Neuronal stem cell (in vitro differentiated cells): Measurements from ENCODE around the gene INPP5J.
A peak's percentile ranks its signal among the peaks of the same experiment; 100 is the strongest.

ENCODE experiments used
- DNase-seq: peaks from one replicate; pipeline ENCODE4 v3.0.0-alpha.2; 2013; ENCODE audit warnings: low spot score
- H2AFZ ChIP-seq: one replicate; pipeline ENCODE4 v1.6.1; 2013; ENCODE audit warnings: mild to moderate bottlenecking, low read length, inconsistent platforms
- H2AK5ac ChIP-seq: 2 replicates; pipeline ENCODE4 v1.6.1; 2013; ENCODE audit warnings: low read depth, mild to moderate bottlenecking, inconsistent platforms, low read length, moderate library complexity, mixed read lengths
- H2BK120ac ChIP-seq: 2 replicates; pipeline ENCODE4 v1.6.1; 2013; ENCODE audit warnings: low read depth, mild to moderate bottlenecking, inconsistent platforms, low read length, moderate library complexity, mixed read lengths
- H2BK12ac ChIP-seq: one replicate; pipeline ENCODE4 v1.6.1; 2013; ENCODE audit warnings: low read length, inconsistent platforms
- H2BK15ac ChIP-seq: 2 replicates; pipeline ENCODE4 v1.6.1; 2013; ENCODE audit warnings: mild to moderate bottlenecking, low read length, inconsistent platforms, mixed read lengths
- H2BK5ac ChIP-seq: one replicate; pipeline ENCODE4 v1.6.1; 2013; ENCODE audit warnings: inconsistent platforms, mild to moderate bottlenecking, low read length, moderate library complexity
- H3K14ac ChIP-seq: one replicate; pipeline ENCODE4 v1.6.1; 2013; ENCODE audit warnings: low read length, inconsistent platforms
- H3K18ac ChIP-seq: 2 replicates; pipeline ENCODE4 v1.6.1; 2013; ENCODE audit warnings: low read length, inconsistent platforms
- H3K23ac ChIP-seq: 2 replicates; pipeline ENCODE4 v1.6.1; 2013; ENCODE audit warnings: low read depth, mild to moderate bottlenecking, mixed read lengths, low read length, inconsistent platforms; ENCODE audit not compliant: poor library complexity
- H3K27ac ChIP-seq: replicated peaks from 3 replicates; pipeline ENCODE4 v1.5.1; 2013; ENCODE audit warnings: low read length, inconsistent platforms
- H3K27me3 ChIP-seq, 3 experiments: 2 replicates each; pipeline ENCODE4 v1.6.1; 2013; ENCODE audit warnings: low read length in 3 of 3, mild to moderate bottlenecking in 2 of 3, inconsistent platforms in 1 of 3, low read depth in 1 of 3, mixed read lengths in 1 of 3, moderate library complexity in 1 of 3; ENCODE audit not compliant: control insufficient read depth in 3 of 3, insufficient read depth in 3 of 3
- H3K36me3 ChIP-seq, 2 donors: replicated peaks in 1 of 2; 2 replicates each; pipeline ENCODE4 v1.6.1; 2013; ENCODE audit warnings: low read length in 2 of 2; ENCODE audit not compliant: control insufficient read depth in 2 of 2, insufficient read depth in 2 of 2
- H3K4ac ChIP-seq: 2 replicates; pipeline ENCODE4 v1.6.1; 2013; ENCODE audit warnings: inconsistent platforms, mild to moderate bottlenecking, low read length, moderate library complexity
- H3K4me1 ChIP-seq, 2 donors: 1 replicate in 1 of 2; 2 replicates in 1 of 2; pipeline ENCODE4 v1.6.1; 2013; ENCODE audit warnings: low read length in 2 of 2, low read depth in 1 of 2; ENCODE audit not compliant: control insufficient read depth in 2 of 2, insufficient read depth in 1 of 2
- H3K4me2 ChIP-seq: one replicate; pipeline ENCODE4 v1.6.1; 2013; ENCODE audit warnings: mild to moderate bottlenecking, low read length, inconsistent platforms; ENCODE audit not compliant: insufficient read depth, poor library complexity, severe bottlenecking
- H3K4me3 ChIP-seq, 2 donors: 2 replicates each; pipeline ENCODE4 v1.5.1; 2013; ENCODE audit warnings: low read length in 2 of 2, mild to moderate bottlenecking in 2 of 2, inconsistent platforms in 1 of 2, moderate library complexity in 1 of 2
- H3K79me1 ChIP-seq: one replicate; pipeline ENCODE4 v1.6.1; 2013; ENCODE audit warnings: low read depth, mild to moderate bottlenecking, inconsistent platforms, low read length, moderate library complexity
- H3K9ac ChIP-seq: one replicate; pipeline ENCODE4 v1.6.1; 2013; ENCODE audit warnings: mild to moderate bottlenecking, low read depth, low read length, inconsistent platforms; ENCODE audit not compliant: poor library complexity
- H3K9me3 ChIP-seq, 2 donors: replicated peaks in 1 of 2; 2 replicates each; pipeline versions ENCODE3 to v1.6.1; 2013; ENCODE audit warnings: low read length in 2 of 2, mild to moderate bottlenecking in 2 of 2, inconsistent platforms in 1 of 2, low read depth in 1 of 2, mixed read lengths in 1 of 2, moderate library complexity in 1 of 2; ENCODE audit not compliant: control insufficient read depth in 2 of 2, insufficient read depth in 1 of 2
- H4K8ac ChIP-seq: one replicate; pipeline ENCODE4 v1.6.1; 2013; ENCODE audit warnings: low read depth, mild to moderate bottlenecking, inconsistent platforms, low read length, moderate library complexity
- H4K91ac ChIP-seq: one replicate; pipeline ENCODE4 v1.6.1; 2013; ENCODE audit warnings: low read length, low read depth, mild to moderate bottlenecking, inconsistent platforms; ENCODE audit not compliant: poor library complexity
- WGBS, 2 donors: extraction: QIAGEN DNeasy Blood & Tissue Kit; methylation state at CpG; one replicate each; pipeline ENCODE4 v1.1.7; 2013; ENCODE audit warnings: missing lambda C conversion rate in 2 of 2, mixed read lengths in 1 of 2; ENCODE audit not compliant: insufficient read length in 2 of 2, insufficient replicate concordance in 1 of 2; ENCODE audit errors: extremely low coverage in 2 of 2; 5-methylcytosine and 5-hydroxymethylcytosine counted together

Gene INPP5J

GRCh38 chr22:31093086-31093850, 29.5 kb upstream of the INPP5J start:
- Histone ChIP-seq H3K36me3 (peaks cover 31 to 65% of the 10 kb centered on the region in 2 donors), H3K14ac (no peak overlapping the region), H3K4me2 (no peak overlapping the region), H2BK12ac (no peak overlapping the region), H3K23ac (no peak overlapping the region), H3K9me3 (no peaks in the 10 kb centered on the region), H2BK15ac (no peak overlapping the region), H3K4ac (no peak overlapping the region), H3K18ac (no peak overlapping the region), H3K27ac (no peak overlapping the region), H4K91ac (no peak overlapping the region), H2AK5ac (no peak overlapping the region), H2BK120ac (no peak overlapping the region), H3K79me1 (no peaks in the 10 kb centered on the region), H3K27me3 (no peaks in the 10 kb centered on the region), H2BK5ac (peak overlapping the region; percentile 41), H3K4me3 (no peak overlapping the region), H4K8ac (no peak overlapping the region), H2AFZ (no peak overlapping the region), H3K4me1 (peaks cover 0 to 2% of the 10 kb centered on the region in 2 donors), H3K9ac (no peak overlapping the region)
- WGBS, 2 donors = no CpG with 5 or more reads among the region's 33 CpGs
- no peak for DNase-seq

- peak overlapping the region; percentile 41 for H2BK5ac ChIP-seq
- H3K14ac ChIP-seq = no peak overlapping the region
- H2BK15ac ChIP-seq = no peak overlapping the region
- peaks cover 0 to 8% of the 10 kb centered on the region in 2 donors for H3K4me1 ChIP-seq
- H2BK120ac ChIP-seq = no peak overlapping the region
- H3K27me3 ChIP-seq = no peaks in the 10 kb centered on the region
- H3K9ac ChIP-seq = no peak overlapping the region
- no peak overlapping the region for H3K4ac ChIP-seq
- H4K91ac ChIP-seq = no peak overlapping the region
- no peak overlapping the region for H3K4me3 ChIP-seq
- peaks cover 28 to 61% of the 10 kb centered on the region in 2 donors for H3K36me3 ChIP-seq
- H3K79me1 ChIP-seq = no peaks in the 10 kb centered on the region
- no peak overlapping the region for H3K23ac ChIP-seq
- H2AFZ ChIP-seq = no peak overlapping the region
- H3K9me3 ChIP-seq = no peaks in the 10 kb centered on the region
- H2BK12ac ChIP-seq = no peak overlapping the region
- H3K18ac ChIP-seq = no peak overlapping the region
- H4K8ac ChIP-seq = peak overlapping the region; percentile 25
- no peak overlapping the region for H2AK5ac ChIP-seq
- no peak overlapping the region for H3K27ac ChIP-seq
- no CpG with 5 or more reads among the region's 5 CpGs for WGBS, 2 donors
- no peak overlapping the region for H3K4me2 ChIP-seq
- no peak for DNase-seq
Observed at GRCh38 chr22:31094021-31094551, 28.7 kb upstream of the INPP5J start.

GRCh38 chr22:31094741-31095140, 28.0 kb upstream of the INPP5J start:
- Histone ChIP-seq H3K9ac (no peak overlapping the region), H2BK15ac (no peak overlapping the region), H3K4me1 (peaks cover 0 to 9% of the 10 kb centered on the region in 2 donors), H3K27me3 (no peaks in the 10 kb centered on the region), H2AFZ (no peak overlapping the region), H3K27ac (no peak overlapping the region), H3K79me1 (no peaks in the 10 kb centered on the region), H3K36me3 (peaks cover 30 to 62% of the 10 kb centered on the region in 2 donors), H4K91ac (no peak overlapping the region), H3K14ac (no peak overlapping the region), H2BK120ac (no peak overlapping the region), H3K18ac (no peak overlapping the region), H3K23ac (no peak overlapping the region), H2AK5ac (no peak overlapping the region), H4K8ac (no peak overlapping the region), H2BK5ac (no peak overlapping the region), H3K4me3 (no peak overlapping the region), H3K4ac (no peak overlapping the region), H3K9me3 (no peaks in the 10 kb centered on the region), H2BK12ac (no peak overlapping the region), H3K4me2 (no peak overlapping the region)
- no peak for DNase-seq
- WGBS, 2 donors = no CpG with 5 or more reads among the region's 7 CpGs

- Histone ChIP-seq H3K23ac (no peak overlapping the region), H3K18ac (no peak overlapping the region), H3K79me1 (no peaks in the 10 kb centered on the region), H3K4ac (no peak overlapping the region), H4K8ac (no peak overlapping the region), H2AFZ (no peak overlapping the region), H3K4me1 (peaks cover 0 to 9% of the 10 kb centered on the region in 2 donors), H3K36me3 (peaks cover 27 to 59% of the 10 kb centered on the region in 2 donors), H3K27ac (no peak overlapping the region), H2BK15ac (peak overlapping the region; percentile 40), H2BK12ac (no peak overlapping the region), H3K4me3 (no peak overlapping the region), H2AK5ac (no peak overlapping the region), H2BK5ac (no peak overlapping the region), H3K9ac (no peak overlapping the region), H3K27me3 (no peaks in the 10 kb centered on the region), H3K4me2 (no peak overlapping the region), H3K9me3 (no peaks in the 10 kb centered on the region), H2BK120ac (no peak overlapping the region), H3K14ac (no peak overlapping the region), H4K91ac (no peak overlapping the region)
- DNase-seq = no peak
- WGBS, 2 donors = no CpG with 5 or more reads among the region's 3 CpGs
Observed at GRCh38 chr22:31095637-31096249, 27.0 kb upstream of the INPP5J start.
